CD4-positive, alpha-beta T cell treated with Interleukin-6 at 100 ng/mL for 8 hours (primary cell): ENCODE data around the gene CCDC13.
"Not testable (repeated sequence)": the region's sequence is repeated elsewhere in the genome, so short reads cannot be mapped to it uniquely, and the experiment has no call there.

Experiments used
- DNase-seq: peaks from one replicate; pipeline ENCODE4 v3.0.0-alpha.2; 2020; ENCODE audit warnings: mixed read lengths, low spot score

The CCDC13 gene

GRCh38 chr3:42772670-42773408 is at the start of gene CCDC13:
CCDC13 (minus strand) TSS chr3:42773253; CDS start chr3:42758345, 14,908 bp downstream.
- peak; percentile 78 for DNase-seq

GRCh38 chr3:42822828-42823227 is 49.8 kb upstream of the CCDC13 start:
- DNase-seq, result no peak

- no peak for DNase-seq
Observed at GRCh38 chr3:42820746-42821051, 47.6 kb upstream of the CCDC13 start.

- DNase-seq, result no peak
Observed at GRCh38 chr3:42819351-42819965, 46.4 kb upstream of the CCDC13 start.

GRCh38 chr3:42815826-42816225 is 42.8 kb upstream of the CCDC13 start:
- no peak for DNase-seq

- no peak for DNase-seq
Observed at GRCh38 chr3:42814914-42815507, 42.0 kb upstream of the CCDC13 start.

GRCh38 chr3:42814246-42814645 is 41.2 kb upstream of the CCDC13 start:
- no peak for DNase-seq

GRCh38 chr3:42811118-42811883 is 38.2 kb upstream of the CCDC13 start:
- DNase-seq, result not testable (repeated sequence)

- DNase-seq, result not testable (repeated sequence)
Observed at GRCh38 chr3:42810706-42811105, 37.7 kb upstream of the CCDC13 start.

GRCh38 chr3:42809202-42809601 is 36.1 kb upstream of the CCDC13 start, which contains the start of gene ACKR2:
ACKR2 (plus strand) TSS chr3:42809445; CDS start chr3:42864503, 55,058 bp downstream.
- no peak for DNase-seq

- DNase-seq, result no peak
Observed at GRCh38 chr3:42807929-42808328, 34.9 kb upstream of the CCDC13 start.

GRCh38 chr3:42805141-42805821 is 32.2 kb upstream of the CCDC13 start:
- DNase-seq, result no peak

GRCh38 chr3:42804831-42805132 is 31.7 kb upstream of the CCDC13 start:
- DNase-seq, result no peak

- DNase-seq, result peak; percentile 94
Observed at GRCh38 chr3:42804106-42804830, 31.2 kb upstream of the CCDC13 start, which contains the start of gene HIGD1A. HIGD1A (minus strand) TSS chr3:42804490; CDS start chr3:42794253, 10,237 bp downstream.

GRCh38 chr3:42803414-42804105 is 30.5 kb upstream of the CCDC13 start:
- DNase-seq, result peak; percentile 12

- no peak for DNase-seq
Observed at GRCh38 chr3:42802876-42803413, 29.9 kb upstream of the CCDC13 start.

- no peak for DNase-seq
Observed at GRCh38 chr3:42801784-42802183, 28.7 kb upstream of the CCDC13 start.

GRCh38 chr3:42801048-42801620 is 28.1 kb upstream of the CCDC13 start:
- DNase-seq, result no peak

- DNase-seq, result no peak
Observed at GRCh38 chr3:42800251-42800650, 27.2 kb upstream of the CCDC13 start.

GRCh38 chr3:42799376-42799775 is 26.3 kb upstream of the CCDC13 start:
- no peak for DNase-seq
